IMR-90 (cell line): Measurements from ENCODE around the gene DENND6A. TPM values are rescaled to one million over a fixed set of nuclear protein-coding genes. Genes with fewer than 3 reads are reported as not detected.

Source experiments
- CEBPB ChIP-seq: IDR thresholded peaks from 2 replicates; pipeline ENCODE4 v1.6.1; 2012; ENCODE audit warnings: low read depth, low read length, improper control_type of control experiment
- ELK1 ChIP-seq: fragments of 150-350 bp; IDR thresholded peaks from 2 replicates; pipeline ENCODE4 v1.6.1; 2016; ENCODE audit warnings: low read depth, mild to moderate bottlenecking, low read length, moderate library complexity, borderline replicate concordance
- FOS ChIP-seq: fragments of 150-350 bp; IDR thresholded peaks from 2 replicates; pipeline ENCODE4 v1.6.1; 2016; ENCODE audit warnings: low read depth, low read length
- MAFK ChIP-seq: IDR thresholded peaks from 2 replicates; pipeline ENCODE4 v1.6.1; 2012; ENCODE audit warnings: low read depth, low read length, improper control_type of control experiment
- MAZ ChIP-seq: IDR thresholded peaks from 2 replicates; pipeline ENCODE4 v1.6.1; 2012; ENCODE audit warnings: low read depth, mild to moderate bottlenecking, low read length, improper control_type of control experiment, moderate library complexity, borderline replicate concordance
- POLR2A ChIP-seq: IDR thresholded peaks from 2 replicates; pipeline ENCODE4 v1.6.1; 2012; ENCODE audit warnings: mild to moderate bottlenecking, low read depth, low read length
- RAD21 ChIP-seq: IDR thresholded peaks from 2 replicates; pipeline ENCODE4 v1.6.1; 2012; ENCODE audit warnings: low read length, improper control_type of control experiment
- RFX5 ChIP-seq: IDR thresholded peaks from 2 replicates; pipeline ENCODE4 v1.8.0; 2012; ENCODE audit warnings: low read depth, mild to moderate bottlenecking, low read length, moderate library complexity
- polyA plus RNA-seq, 3 experiments: library from polyadenylated mRNA; depleted of rRNA; stranded (reverse); fragments of >200 nt; gene quantifications; 2 replicates each; pipeline ENCODE4 v1.2.3, GENCODE V29; 2012; ENCODE audit warnings: low replicate concordance in 1 of 3
- total RNA-seq: library from RNA; depleted of rRNA; stranded (reverse); fragments of >200 nt; gene quantifications from 2 replicates; pipeline ENCODE4 v1.2.3, GENCODE V29; 2012

DENND6A gene
- total and polyA plus RNA-seq, 2 of the 4 experiments (the other 2 are of a cell fraction) = 3.8 to 9.0 TPM

GRCh38 chr3:57596495-57597126, 96.3 kb downstream of the DENND6A start (continued):
- TF ChIP-seq ELK1 = no peak
- no peak for TF ChIP-seq MAFK
- TF ChIP-seq FOS = no peak
- TF ChIP-seq RAD21 = no peak
- no peak for TF ChIP-seq RFX5
- peak; percentile 35; the same call in 1 of the 2 replicates for TF ChIP-seq MAZ
- TF ChIP-seq CEBPB = 0 out of 2 replicates have a peak, but pooled peaks have one; percentile 5
- no peak for TF ChIP-seq POLR2A
